Measurements from ENCODE around the gene SMOC1. TPM values are rescaled to one million over a fixed set of nuclear protein-coding genes. Genes with fewer than 3 reads are reported as not detected.

SMOC1 gene
- polyA plus RNA-seq, 1 donor: 0.85 TPM

- Histone ChIP-seq H3K4me1 (ENCODE audit: control insufficient read depth, insufficient read depth, low read length) (no peaks in the 10 kb centered on the region), H3K9me3 (ENCODE audit: control insufficient read depth, low read depth, low read length) (no peaks in the 10 kb centered on the region), H3K36me3 (ENCODE audit: control insufficient read depth, insufficient read depth, low read length) (no peaks in the 10 kb centered on the region), H3K27me3 (ENCODE audit: control insufficient read depth, insufficient read depth, low read length) (peaks cover 2% of the 10 kb centered on the region), H3K27ac (ENCODE audit: low read length) (no peak overlapping the region), H3K4me3 (ENCODE audit: low read length) (no peak overlapping the region)
- DNase-seq: no peak
- WGBS (ENCODE audit: insufficient coverage, low lambda C conversion rate): no CpG with 5 or more reads among the region's 3 CpGs
These were observed 173.8 kb downstream of the SMOC1 start for GRCh38 chr14:70052990-70053389.

- no peak for DNase-seq
- no CpG with 5 or more reads among the region's 5 CpGs for WGBS (ENCODE audit: insufficient coverage, low lambda C conversion rate)
- Histone ChIP-seq H3K27ac (ENCODE audit: low read length) (no peak overlapping the region), H3K27me3 (ENCODE audit: control insufficient read depth, insufficient read depth, low read length) (peaks cover 2% of the 10 kb centered on the region), H3K4me3 (ENCODE audit: low read length) (no peak overlapping the region), H3K4me1 (ENCODE audit: control insufficient read depth, insufficient read depth, low read length) (no peaks in the 10 kb centered on the region), H3K9me3 (ENCODE audit: control insufficient read depth, low read depth, low read length) (no peaks in the 10 kb centered on the region), H3K36me3 (ENCODE audit: control insufficient read depth, insufficient read depth, low read length) (no peaks in the 10 kb centered on the region)
These were observed 178.4 kb downstream of the SMOC1 start for GRCh38 chr14:70057519-70058136.

- DNase-seq: no peak
- Histone ChIP-seq H3K27me3 (ENCODE audit: control insufficient read depth, insufficient read depth, low read length) (peaks cover 7% of the 10 kb centered on the region), H3K4me1 (ENCODE audit: control insufficient read depth, insufficient read depth, low read length) (no peaks in the 10 kb centered on the region), H3K4me3 (ENCODE audit: low read length) (no peak overlapping the region), H3K27ac (ENCODE audit: low read length) (no peak overlapping the region), H3K36me3 (ENCODE audit: control insufficient read depth, insufficient read depth, low read length) (no peaks in the 10 kb centered on the region), H3K9me3 (ENCODE audit: control insufficient read depth, low read depth, low read length) (no peaks in the 10 kb centered on the region)
- no CpG with 5 or more reads among the region's 2 CpGs for WGBS (ENCODE audit: insufficient coverage, low lambda C conversion rate)
These were observed 180.3 kb downstream of the SMOC1 start for GRCh38 chr14:70059545-70059944.

DNA sequence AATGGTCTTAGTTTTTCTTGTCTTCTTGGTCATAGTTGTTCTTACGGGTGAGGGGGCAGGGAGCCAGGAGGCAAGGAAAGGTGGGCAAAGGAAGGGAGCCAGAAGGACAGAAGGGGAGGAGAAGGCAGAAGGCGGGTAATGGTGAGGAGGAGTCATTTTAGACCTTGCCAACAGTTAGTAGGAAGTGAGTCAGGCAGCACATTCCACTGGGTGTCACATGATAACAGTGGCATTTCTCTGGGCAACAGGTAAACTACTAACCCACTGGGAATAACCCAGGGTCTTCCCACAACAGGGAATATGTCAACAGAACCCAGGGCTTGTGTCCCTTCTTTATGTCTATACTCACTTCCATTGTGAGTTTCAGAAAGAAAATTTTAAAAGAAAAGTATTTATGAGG, 181.9 kb downstream of the SMOC1 start:
- WGBS (ENCODE audit: insufficient coverage, low lambda C conversion rate): 80% methylated on average over 1 of the region's 2 CpGs

GRCh38 chr14:70064136-70064865, 185.1 kb downstream of the SMOC1 start:
- no peaks in the 10 kb centered on the region for H3K36me3 ChIP-seq (ENCODE audit: control insufficient read depth, insufficient read depth, low read length)
- H3K4me1 ChIP-seq (ENCODE audit: control insufficient read depth, insufficient read depth, low read length): no peaks in the 10 kb centered on the region
- no peak overlapping the region for H3K27ac ChIP-seq (ENCODE audit: low read length)
- H3K4me3 ChIP-seq (ENCODE audit: low read length): no peak overlapping the region
- no CpG with 5 or more reads among the region's 11 CpGs for WGBS (ENCODE audit: insufficient coverage, low lambda C conversion rate)
- no peak for DNase-seq
- H3K27me3 ChIP-seq (ENCODE audit: control insufficient read depth, insufficient read depth, low read length): peaks cover 5% of the 10 kb centered on the region
- H3K9me3 ChIP-seq (ENCODE audit: control insufficient read depth, low read depth, low read length): no peaks in the 10 kb centered on the region

More for the DNA sequence above, 181.9 kb downstream of the SMOC1 start:
- no peak for DNase-seq
- no peaks in the 10 kb centered on the region for H3K9me3 ChIP-seq (ENCODE audit: control insufficient read depth, low read depth, low read length)
- peaks cover 5% of the 10 kb centered on the region for H3K27me3 ChIP-seq (ENCODE audit: control insufficient read depth, insufficient read depth, low read length)
- H3K4me1 ChIP-seq (ENCODE audit: control insufficient read depth, insufficient read depth, low read length): no peaks in the 10 kb centered on the region
- no peaks in the 10 kb centered on the region for H3K36me3 ChIP-seq (ENCODE audit: control insufficient read depth, insufficient read depth, low read length)
- no peak overlapping the region for H3K4me3 ChIP-seq (ENCODE audit: low read length)
- H3K27ac ChIP-seq (ENCODE audit: low read length): no peak overlapping the region

- Histone ChIP-seq H3K36me3 (ENCODE audit: control insufficient read depth, insufficient read depth, low read length) (no peaks in the 10 kb centered on the region), H3K27ac (ENCODE audit: low read length) (no peak overlapping the region), H3K27me3 (ENCODE audit: control insufficient read depth, insufficient read depth, low read length) (peaks cover 3% of the 10 kb centered on the region), H3K4me1 (ENCODE audit: control insufficient read depth, insufficient read depth, low read length) (no peaks in the 10 kb centered on the region), H3K9me3 (ENCODE audit: control insufficient read depth, low read depth, low read length) (no peaks in the 10 kb centered on the region), H3K4me3 (ENCODE audit: low read length) (no peak overlapping the region)
- DNase-seq: no peak
- WGBS (ENCODE audit: insufficient coverage, low lambda C conversion rate): no CpG with 5 or more reads among the region's 5 CpGs
These were observed 188.6 kb downstream of the SMOC1 start for GRCh38 chr14:70067810-70068209.

DNA sequence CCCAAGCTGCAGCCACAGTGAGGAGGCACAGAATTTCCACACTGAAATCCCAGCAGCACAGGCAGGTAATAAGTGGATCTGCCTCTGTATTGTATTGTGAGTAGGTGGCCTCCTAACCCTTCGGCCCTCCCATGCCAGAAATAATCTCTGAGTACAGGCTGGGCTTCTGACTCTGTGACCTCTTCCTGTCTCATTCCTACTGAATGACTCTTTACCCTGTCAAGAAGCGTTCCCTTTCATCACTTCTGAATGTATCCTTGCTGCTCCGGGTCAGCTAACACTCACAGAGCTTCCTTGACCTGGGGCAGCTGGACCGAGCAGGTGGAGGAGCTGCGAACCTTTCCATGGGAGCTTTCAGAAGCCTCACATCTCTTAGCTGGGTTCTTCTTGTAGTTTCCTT, 190.0 kb downstream of the SMOC1 start:
- Histone ChIP-seq H3K4me1 (ENCODE audit: control insufficient read depth, insufficient read depth, low read length) (no peaks in the 10 kb centered on the region), H3K27me3 (ENCODE audit: control insufficient read depth, insufficient read depth, low read length) (no peaks in the 10 kb centered on the region), H3K4me3 (ENCODE audit: low read length) (no peak overlapping the region), H3K36me3 (ENCODE audit: control insufficient read depth, insufficient read depth, low read length) (no peaks in the 10 kb centered on the region), H3K27ac (ENCODE audit: low read length) (no peak overlapping the region), H3K9me3 (ENCODE audit: control insufficient read depth, low read depth, low read length) (no peaks in the 10 kb centered on the region)
- 60% methylated on average over 1 of the region's 5 CpGs for WGBS (ENCODE audit: insufficient coverage, low lambda C conversion rate)
- no peak for DNase-seq

GRCh38 chr14:70073924-70074566, 194.8 kb downstream of the SMOC1 start:
- WGBS (ENCODE audit: insufficient coverage, low lambda C conversion rate): no CpG with 5 or more reads among the region's 3 CpGs
- peaks cover 3% of the 10 kb centered on the region for H3K27me3 ChIP-seq (ENCODE audit: control insufficient read depth, insufficient read depth, low read length)
- H3K4me3 ChIP-seq (ENCODE audit: low read length): no peak overlapping the region
- H3K36me3 ChIP-seq (ENCODE audit: control insufficient read depth, insufficient read depth, low read length): no peaks in the 10 kb centered on the region
- H3K27ac ChIP-seq (ENCODE audit: low read length): no peak overlapping the region
- peak; percentile 53 to 70 for DNase-seq
- H3K9me3 ChIP-seq (ENCODE audit: control insufficient read depth, low read depth, low read length): no peaks in the 10 kb centered on the region
- H3K4me1 ChIP-seq (ENCODE audit: control insufficient read depth, insufficient read depth, low read length): no peaks in the 10 kb centered on the region

DNA sequence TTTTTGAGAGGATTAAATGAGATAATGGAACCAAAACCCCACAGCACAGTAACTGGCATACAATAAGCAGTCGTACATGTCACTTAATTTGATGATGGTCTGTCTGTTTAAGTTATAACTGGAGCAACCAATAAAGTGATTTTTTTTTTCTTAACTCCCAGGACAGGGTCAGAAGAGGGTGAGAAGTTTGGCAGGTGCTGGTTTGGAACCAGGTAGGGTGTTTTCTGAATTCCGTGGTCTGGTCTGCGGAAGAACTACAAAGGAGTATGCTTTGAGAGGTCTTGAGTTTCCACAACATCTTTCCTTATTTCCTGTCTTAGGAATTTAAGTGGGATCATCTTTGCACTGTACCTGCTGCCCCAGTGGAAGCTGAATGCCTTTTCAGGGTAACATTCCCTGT, 197.8 kb downstream of the SMOC1 start:
- no peak for DNase-seq
- Histone ChIP-seq H3K4me1 (ENCODE audit: control insufficient read depth, insufficient read depth, low read length) (no peaks in the 10 kb centered on the region), H3K9me3 (ENCODE audit: control insufficient read depth, low read depth, low read length) (no peaks in the 10 kb centered on the region), H3K4me3 (ENCODE audit: low read length) (no peak overlapping the region), H3K27ac (ENCODE audit: low read length) (no peak overlapping the region), H3K27me3 (ENCODE audit: control insufficient read depth, insufficient read depth, low read length) (peaks cover 14% of the 10 kb centered on the region), H3K36me3 (ENCODE audit: control insufficient read depth, insufficient read depth, low read length) (no peaks in the 10 kb centered on the region)
- WGBS (ENCODE audit: insufficient coverage, low lambda C conversion rate): no CpG with 5 or more reads among the region's 3 CpGs

DNA sequence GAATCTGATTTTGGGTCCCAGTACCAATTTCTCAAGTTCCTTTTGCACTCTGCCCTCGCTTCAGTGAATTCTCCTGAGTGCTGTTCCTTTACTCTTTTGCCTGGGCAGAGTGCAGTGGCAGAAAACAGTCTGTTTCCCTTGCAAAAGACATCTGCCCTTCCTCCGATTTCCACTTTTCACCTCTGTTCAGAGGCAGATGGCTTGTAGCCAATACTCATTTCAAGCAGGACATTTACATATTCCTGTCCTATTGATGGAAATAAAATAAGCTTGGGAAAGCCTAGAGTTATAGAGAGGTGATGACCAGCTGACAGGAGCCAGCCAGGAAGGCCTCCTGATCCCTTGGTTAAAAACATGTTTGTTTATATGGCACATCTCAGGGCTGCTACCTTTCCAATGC, 198.5 kb downstream of the SMOC1 start:
- Histone ChIP-seq H3K9me3 (ENCODE audit: control insufficient read depth, low read depth, low read length) (no peaks in the 10 kb centered on the region), H3K27ac (ENCODE audit: low read length) (no peak overlapping the region), H3K4me1 (ENCODE audit: control insufficient read depth, insufficient read depth, low read length) (no peaks in the 10 kb centered on the region), H3K27me3 (ENCODE audit: control insufficient read depth, insufficient read depth, low read length) (peaks cover 19% of the 10 kb centered on the region), H3K4me3 (ENCODE audit: low read length) (no peak overlapping the region), H3K36me3 (ENCODE audit: control insufficient read depth, insufficient read depth, low read length) (no peaks in the 10 kb centered on the region)
- WGBS (ENCODE audit: insufficient coverage, low lambda C conversion rate): no CpG with 5 or more reads among the region's 2 CpGs
- DNase-seq: no peak

Measured in large intestine (tissue), 3 donors.